GM19438 (cell line): Measurements from ENCODE around the gene PKN1.
"Not testable (repeated sequence)": the region's sequence is repeated elsewhere in the genome, so short reads cannot be mapped to it uniquely, and the experiment has no call there.

Experiments
- ATAC-seq: cut with Tn5 transposase; IDR thresholded peaks from one replicate; pipeline ENCODE4 v1.9.1; 2021; ENCODE audit warnings: low read depth; ENCODE audit not compliant: unreplicated experiment

PKN1 gene

GRCh38 chr19:14478113-14478545 is 45.0 kb downstream of the PKN1 start:
- no peak for ATAC-seq

- ATAC-seq, result no peak
These were observed 46.3 kb downstream of the PKN1 start for GRCh38 chr19:14479309-14479974.

GRCh38 chr19:14479975-14480699 is 47.0 kb downstream of the PKN1 start:
- no peak for ATAC-seq

DNA sequence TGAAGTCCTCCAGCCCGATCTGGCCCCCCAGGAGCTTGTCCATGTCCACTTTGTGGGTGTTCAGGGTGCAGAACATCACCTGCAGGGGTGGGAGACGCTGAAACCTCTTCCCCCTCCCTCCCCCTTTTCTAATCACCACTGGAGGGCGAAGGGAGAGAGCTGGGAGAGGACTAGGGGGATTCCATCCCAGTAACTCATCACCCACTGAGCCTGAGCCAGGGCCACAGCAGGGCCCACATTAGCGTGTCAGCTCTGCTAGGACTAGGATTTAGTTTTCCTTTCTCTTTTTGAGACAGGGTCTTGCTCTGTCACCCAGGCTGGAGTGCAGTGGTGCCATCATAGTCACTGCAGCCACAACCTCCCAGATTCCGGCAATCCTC is 47.6 kb downstream of the PKN1 start:
- no peak for ATAC-seq

DNA sequence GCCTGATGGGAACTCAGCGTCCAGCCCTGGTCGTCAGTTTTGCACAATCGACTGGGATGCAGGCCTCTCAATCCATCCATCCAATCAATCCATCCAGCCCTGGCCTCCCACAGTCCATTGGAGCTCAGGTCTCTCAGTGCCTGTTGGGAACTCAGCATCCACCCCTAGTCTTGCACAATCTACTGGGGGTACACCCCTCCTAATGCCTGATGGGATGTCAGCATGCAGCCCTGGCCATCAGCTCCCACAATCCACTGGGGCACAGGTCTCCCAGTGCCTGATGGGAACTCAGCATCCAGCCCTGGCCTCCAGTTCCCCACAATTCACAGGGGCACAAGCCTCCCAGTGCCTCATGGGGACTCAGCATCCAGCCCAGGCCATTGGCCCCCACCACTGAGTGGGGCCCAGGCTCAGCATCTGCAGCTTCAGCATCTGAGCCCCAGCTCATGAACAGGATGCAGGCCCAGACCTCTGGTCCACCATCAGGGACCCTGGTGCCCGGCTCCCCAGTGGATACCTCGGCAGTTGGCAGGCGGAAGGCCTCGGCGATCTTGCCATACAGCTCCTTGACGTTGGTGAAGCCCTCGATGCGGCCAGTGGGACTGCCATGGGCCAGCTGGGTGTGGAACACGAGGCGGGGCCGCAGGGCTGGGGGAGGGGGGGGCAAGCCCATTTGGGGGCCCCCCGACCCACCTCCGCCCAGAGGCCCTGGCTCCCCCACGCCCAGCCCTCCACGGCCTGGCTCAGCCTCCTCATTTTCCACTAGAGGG is 49.3 kb downstream of the PKN1 start:
- no peak for ATAC-seq

- ATAC-seq, result no peak
These were observed 54.4 kb downstream of the PKN1 start for GRCh38 chr19:14487370-14488125.

- ATAC-seq, result no peak
These were observed 59.7 kb downstream of the PKN1 start for GRCh38 chr19:14492756-14493337.

DNA sequence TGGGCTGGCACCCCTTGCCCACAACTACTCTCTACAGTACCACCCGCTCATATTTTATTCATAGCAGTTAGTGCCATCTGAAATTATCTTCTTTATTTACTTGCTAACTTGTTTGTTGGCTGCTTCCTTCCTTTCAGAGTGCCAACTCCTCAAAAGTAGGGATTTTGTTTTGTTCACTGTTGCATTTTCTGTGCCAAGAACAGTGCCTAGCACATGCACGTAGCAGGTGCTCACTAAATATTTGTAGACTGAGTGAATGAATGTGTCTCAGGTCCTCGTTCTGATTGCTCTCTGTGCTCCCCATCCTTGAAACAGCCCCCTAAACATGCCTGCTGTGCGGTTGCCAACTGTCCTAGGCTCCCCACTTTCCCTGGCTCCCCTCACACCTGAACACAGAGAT is 61.3 kb downstream of the PKN1 start:
- ATAC-seq, result no peak

GRCh38 chr19:14494910-14495671 is 62.0 kb downstream of the PKN1 start:
- no peak for ATAC-seq

- no peak for ATAC-seq
These were observed 62.5 kb downstream of the PKN1 start for GRCh38 chr19:14495672-14496028.

DNA sequence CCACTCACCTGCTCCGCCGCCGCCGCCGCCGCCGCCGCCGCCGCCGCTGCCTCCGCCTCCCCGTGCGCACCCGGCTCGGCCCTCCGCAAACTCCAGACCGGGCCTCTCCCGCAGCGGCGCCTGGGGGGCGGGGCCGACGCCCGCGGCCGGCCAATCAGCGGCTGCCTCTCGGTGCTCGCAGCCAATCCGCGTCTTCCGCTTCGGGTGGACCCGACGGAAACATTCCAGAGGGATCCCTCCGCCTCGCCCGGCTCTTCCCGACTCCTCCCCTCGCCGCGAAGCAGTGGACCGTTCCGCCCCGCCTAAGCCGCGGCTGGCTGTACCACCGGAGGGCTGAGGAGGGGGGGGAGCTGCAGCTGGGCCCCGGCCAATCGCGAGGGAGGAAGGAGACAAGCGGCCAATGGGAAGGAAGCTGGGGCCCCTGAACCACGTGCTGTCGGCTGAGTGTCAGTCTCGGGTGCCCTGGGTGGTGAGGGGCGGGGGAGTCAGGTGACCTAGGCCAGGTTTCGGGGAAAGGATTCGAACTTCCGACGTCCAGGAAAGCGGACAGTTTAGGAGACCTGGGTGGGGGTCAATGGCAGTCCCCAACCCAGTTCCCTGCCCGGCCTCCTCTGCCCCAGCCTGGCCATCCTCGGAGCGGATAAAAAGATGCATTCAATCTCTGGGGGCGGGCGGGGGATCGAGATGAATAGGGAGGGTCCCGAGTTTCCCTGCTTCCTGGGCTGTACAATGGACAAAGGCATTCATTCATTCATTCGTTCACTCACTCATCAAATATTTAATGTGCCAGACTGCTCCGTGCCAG is 63.1 kb downstream of the PKN1 start, which contains the start of gene GIPC1:
Gene GIPC1 (minus strand): TSS at position 99 of the 805 bp plus-strand sequence. CDS start 13,151 bp downstream, outside the sequence.
- ATAC-seq, result peak; percentile 76

GRCh38 chr19:14496834-14497227 is 63.7 kb downstream of the PKN1 start:
- no peak for ATAC-seq

GRCh38 chr19:14497228-14497921 is 64.3 kb downstream of the PKN1 start:
- ATAC-seq, result no peak

GRCh38 chr19:14502334-14503092 is 69.4 kb downstream of the PKN1 start:
- ATAC-seq, result no peak

GRCh38 chr19:14503285-14503684 is 70.2 kb downstream of the PKN1 start:
- no peak for ATAC-seq

DNA sequence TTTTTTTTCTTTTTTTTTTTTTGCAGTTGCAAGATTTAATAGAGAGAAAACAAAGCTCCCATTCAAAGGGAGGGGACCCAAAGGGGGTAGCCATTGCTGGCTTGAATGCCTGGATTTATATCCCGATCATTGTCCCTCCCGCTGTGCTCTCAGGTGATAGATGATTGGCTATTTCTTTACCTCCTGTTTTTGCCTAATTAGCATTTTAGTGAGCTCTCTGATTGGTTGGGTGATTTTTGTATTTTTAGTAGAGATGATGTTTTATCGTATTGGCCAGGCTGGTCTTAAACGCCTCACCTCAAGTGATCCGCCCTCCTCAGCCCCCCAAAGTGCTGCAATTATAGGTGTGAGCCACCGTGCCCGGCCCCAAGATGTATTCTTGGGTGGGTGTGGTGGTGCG is 71.5 kb downstream of the PKN1 start:
- ATAC-seq, result not testable (repeated sequence)

- ATAC-seq, result no peak
These were observed 72.6 kb downstream of the PKN1 start for GRCh38 chr19:14505488-14506239.
